Thymus (tissue), 11 donors: ENCODE measurements around the gene CDC42BPB. TPM values are rescaled to one million over a fixed set of nuclear protein-coding genes. Genes with fewer than 3 reads are reported as not detected.
A peak's percentile ranks its signal among the peaks of the same experiment; 100 is the strongest.

Experiments
- DNase-seq, 9 donors: peaks; one replicate each; pipeline ENCODE4 v3.0.0-alpha.2; 2013; ENCODE audit warnings: low spot score in 9 of 9, low read depth in 6 of 9, missing footprints in 1 of 9
- H3K27ac ChIP-seq, 2 donors: one replicate each; pipeline ENCODE4 v1.5.1; 2013; ENCODE audit warnings: control low read depth in 1 of 2, low read depth in 1 of 2, low read length in 1 of 2, mild to moderate bottlenecking in 1 of 2, moderate library complexity in 1 of 2
- H3K27me3 ChIP-seq, 2 donors: one replicate each; pipeline ENCODE4 v1.5.1; 2013; ENCODE audit warnings: low read length in 1 of 2; ENCODE audit not compliant: control insufficient read depth in 2 of 2, insufficient read depth in 1 of 2
- H3K36me3 ChIP-seq, 2 donors: one replicate each; pipeline ENCODE4 v1.5.1; 2013; ENCODE audit warnings: low read length in 1 of 2, mild to moderate bottlenecking in 1 of 2, moderate library complexity in 1 of 2; ENCODE audit not compliant: control insufficient read depth in 2 of 2, insufficient read depth in 2 of 2
- H3K4me1 ChIP-seq, 2 donors: one replicate each; pipeline ENCODE4 v1.5.1; 2013; ENCODE audit warnings: low read length in 2 of 2; ENCODE audit not compliant: control insufficient read depth in 2 of 2, insufficient read depth in 2 of 2
- H3K4me3 ChIP-seq, 2 donors: one replicate each; pipeline ENCODE4 v1.5.1; 2013; ENCODE audit warnings: low read length in 2 of 2, control low read depth in 1 of 2, mild to moderate bottlenecking in 1 of 2
- H3K9me3 ChIP-seq, 2 donors: one replicate each; pipeline ENCODE4 v1.5.1; 2013; ENCODE audit warnings: low read length in 1 of 2, mild to moderate bottlenecking in 1 of 2; ENCODE audit not compliant: control insufficient read depth in 2 of 2, insufficient read depth in 1 of 2
- WGBS: extraction: QIAGEN DNeasy Blood & Tissue Kit; methylation state at CpG from one replicate; pipeline ENCODE4 v1.1.7; 2013; 5-methylcytosine and 5-hydroxymethylcytosine counted together
- polyA plus RNA-seq: library from polyadenylated mRNA; stranded (reverse); fragments of 200-250 nt; gene quantifications from one replicate; pipeline ENCODE4 v1.2.3, GENCODE V29; 2013
- total RNA-seq: library from RNA; stranded (reverse); fragments of 120-200 nt; gene quantifications from one replicate; pipeline ENCODE4 v1.2.4, GENCODE V29; 2013
- donor health status: healthy.

CDC42BPB gene
- total and polyA plus RNA-seq, 2 donors, result 7.6 to 16.3 TPM

DNA sequence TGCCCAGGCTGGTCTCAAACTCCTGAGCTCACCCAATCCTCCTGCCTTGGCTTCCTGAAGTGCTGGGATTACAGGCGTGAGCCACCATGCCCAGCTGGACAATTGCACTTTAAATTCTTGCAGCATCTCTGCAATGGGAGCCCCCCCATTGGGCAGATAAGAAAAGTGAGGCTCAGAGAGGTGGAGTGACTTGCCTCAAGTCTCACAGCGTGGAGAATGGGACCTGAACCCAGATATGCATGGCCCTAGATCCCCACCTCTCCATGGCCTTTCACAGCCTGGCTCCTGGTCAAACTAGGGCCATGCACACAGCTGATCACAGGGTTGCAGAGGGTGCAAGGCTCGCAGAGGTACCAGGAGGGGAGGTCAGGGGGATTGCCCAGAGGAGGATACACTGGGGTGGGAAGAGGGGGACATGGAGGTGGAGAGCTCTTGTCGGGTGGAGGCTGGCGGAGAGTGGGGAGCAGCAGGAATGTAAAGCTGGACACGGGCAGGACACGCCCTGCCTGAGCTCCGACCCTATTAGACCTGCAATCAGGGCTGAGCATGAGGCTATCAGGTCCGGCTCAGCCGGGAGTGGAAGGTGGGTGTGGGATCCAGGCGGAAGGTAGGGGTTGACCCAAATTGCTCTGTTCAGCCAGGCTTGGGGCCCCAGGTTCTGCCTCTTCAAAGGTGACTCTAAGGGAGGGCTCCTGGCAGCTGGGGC, 44.1 kb upstream of the CDC42BPB start:
- peaks cover 0 to 4% of the 10 kb centered on the region in 2 donors for H3K9me3 ChIP-seq
- peaks cover 42 to 80% of the 10 kb centered on the region in 2 donors for H3K27me3 ChIP-seq
- whole genome bisulfite sequencing, result 95% methylated on average over 11 of the region's 11 CpGs
- no peak for DNase-seq
- H3K4me3 ChIP-seq, result no peak overlapping the region
- H3K27ac ChIP-seq, result no peak overlapping the region
- H3K4me1 ChIP-seq, result peaks cover 12 to 29% of the 10 kb centered on the region in 2 donors
- H3K36me3 ChIP-seq, result no peaks in the 10 kb centered on the region

GRCh38 chr14:103100281-103101121, 43.2 kb upstream of the CDC42BPB start:
- peaks cover 10 to 20% of the 10 kb centered on the region in 2 donors for H3K4me1 ChIP-seq
- WGBS, result 91% methylated on average over 25 of the region's 25 CpGs
- no peak for DNase-seq
- H3K36me3 ChIP-seq, result no peaks in the 10 kb centered on the region
- H3K9me3 ChIP-seq, result peaks cover 0 to 4% of the 10 kb centered on the region in 2 donors
- no peak overlapping the region for H3K27ac ChIP-seq
- peaks cover 42 to 73% of the 10 kb centered on the region in 2 donors for H3K27me3 ChIP-seq
- no peak overlapping the region for H3K4me3 ChIP-seq

GRCh38 chr14:103099733-103100280, 42.5 kb upstream of the CDC42BPB start:
- Histone ChIP-seq H3K4me1 (peaks cover 4 to 13% of the 10 kb centered on the region in 2 donors), H3K4me3 (no peak overlapping the region), H3K27ac (peak overlapping the region in 1 of 2 donors; percentile 65), H3K27me3 (peaks cover 41 to 66% of the 10 kb centered on the region in 2 donors), H3K9me3 (no peaks in the 10 kb centered on the region), H3K36me3 (no peaks in the 10 kb centered on the region)
- WGBS, result 94% methylated on average over 8 of the region's 8 CpGs
- DNase-seq, result no peak

- H3K27ac ChIP-seq, result peak overlapping the region in 1 of 2 donors; percentile 65
- DNase-seq, result no peak
- WGBS, result 86% methylated on average over 12 of the region's 12 CpGs
- H3K36me3 ChIP-seq, result no peaks in the 10 kb centered on the region
- H3K4me3 ChIP-seq, result no peak overlapping the region
- H3K27me3 ChIP-seq, result peaks cover 35 to 62% of the 10 kb centered on the region in 2 donors
- peaks cover 0 to 9% of the 10 kb centered on the region in 2 donors for H3K4me1 ChIP-seq
- H3K9me3 ChIP-seq, result no peaks in the 10 kb centered on the region
Observed at GRCh38 chr14:103099081-103099732, 41.9 kb upstream of the CDC42BPB start.

GRCh38 chr14:103097994-103098957, 40.9 kb upstream of the CDC42BPB start:
- no peaks in the 10 kb centered on the region for H3K9me3 ChIP-seq
- peaks cover 0 to 12% of the 10 kb centered on the region in 2 donors for H3K4me1 ChIP-seq
- DNase-seq, result no peak
- peak overlapping the region in 1 of 2 donors; percentile 53 for H3K27ac ChIP-seq
- H3K27me3 ChIP-seq, result peaks cover 26 to 52% of the 10 kb centered on the region in 2 donors
- WGBS, result 85% methylated on average over 31 of the region's 31 CpGs
- no peak overlapping the region for H3K4me3 ChIP-seq
- H3K36me3 ChIP-seq, result no peaks in the 10 kb centered on the region

- Histone ChIP-seq H3K4me1 (peaks cover 0 to 9% of the 10 kb centered on the region in 2 donors), H3K4me3 (no peak overlapping the region), H3K9me3 (no peaks in the 10 kb centered on the region), H3K36me3 (no peaks in the 10 kb centered on the region), H3K27ac (peak overlapping the region in 1 of 2 donors; percentile 31), H3K27me3 (peaks cover 18 to 46% of the 10 kb centered on the region in 2 donors)
- no peak for DNase-seq
- 90% methylated on average over 26 of the region's 26 CpGs for WGBS
Observed at GRCh38 chr14:103097244-103097993, 40.1 kb upstream of the CDC42BPB start.

DNA sequence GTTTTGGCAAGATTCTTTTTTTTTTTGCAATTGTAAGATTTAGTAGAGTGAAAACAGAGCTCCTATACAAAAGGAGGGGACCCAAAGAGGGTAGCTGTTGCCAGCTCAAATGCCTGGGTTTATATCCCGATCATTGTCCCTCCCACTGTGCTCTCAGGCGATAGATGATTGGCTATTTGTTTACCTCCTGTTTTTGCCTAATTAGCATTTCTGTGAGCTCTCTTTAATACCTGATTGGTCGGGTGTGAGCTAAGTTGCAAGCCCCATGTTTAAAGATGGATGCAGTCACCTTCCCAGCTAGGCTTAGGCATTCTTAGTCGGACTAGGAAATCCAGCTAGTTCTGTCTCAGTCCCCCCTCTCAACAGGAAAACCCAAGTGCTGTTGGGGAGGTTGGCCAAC, 39.0 kb upstream of the CDC42BPB start:
- Histone ChIP-seq H3K27me3 (peaks cover 7 to 45% of the 10 kb centered on the region in 2 donors), H3K4me3 (no peak overlapping the region), H3K27ac (peak overlapping the region in 1 of 2 donors; percentile 33), H3K4me1 (peaks cover 3 to 16% of the 10 kb centered on the region in 2 donors), H3K9me3 (no peaks in the 10 kb centered on the region), H3K36me3 (no peaks in the 10 kb centered on the region)
- 92% methylated on average over 4 of the region's 4 CpGs for WGBS
- no peak for DNase-seq
